ENCODE measurements around the gene COLQ.
A peak's percentile ranks its signal among the peaks of the same experiment; 100 is the strongest.
"Not testable (repeated sequence)": the region's sequence is repeated elsewhere in the genome, so short reads cannot be mapped to it uniquely, and the experiment has no call there.

Gene COLQ

GRCh38 chr3:15488002-15488401, 33.5 kb downstream of the COLQ start:
- no peak for DNase-seq

- no peak for DNase-seq
Observed at GRCh38 chr3:15486979-15487378, 34.5 kb downstream of the COLQ start.

- DNase-seq, result no peak
Observed at GRCh38 chr3:15486020-15486419, 35.5 kb downstream of the COLQ start.

- not testable (repeated sequence) for DNase-seq
Observed at GRCh38 chr3:15484551-15484950, 37.0 kb downstream of the COLQ start.

- DNase-seq, result no peak
Observed at GRCh38 chr3:15479400-15480224, 41.9 kb downstream of the COLQ start.

- no peak for DNase-seq
Observed at GRCh38 chr3:15478640-15478979, 42.9 kb downstream of the COLQ start.

- DNase-seq, result no peak
Observed at GRCh38 chr3:15477951-15478639, 43.4 kb downstream of the COLQ start.

- DNase-seq, result no peak
Observed at GRCh38 chr3:15476378-15476777, 45.1 kb downstream of the COLQ start.

- no peak for DNase-seq
Observed at GRCh38 chr3:15475161-15475560, 46.3 kb downstream of the COLQ start.

GRCh38 chr3:15471861-15472260, 49.6 kb downstream of the COLQ start:
- DNase-seq, result no peak

- no peak for DNase-seq
Observed at GRCh38 chr3:15470849-15471248, 50.7 kb downstream of the COLQ start.

- DNase-seq, result no peak
Observed at GRCh38 chr3:15470261-15470660, 51.2 kb downstream of the COLQ start.

- DNase-seq, result peak; percentile 1
Observed at GRCh38 chr3:15467227-15468181, 54.0 kb downstream of the COLQ start.

GRCh38 chr3:15465876-15466585, 55.5 kb downstream of the COLQ start:
- DNase-seq, result no peak

- no peak for DNase-seq
Observed at GRCh38 chr3:15462451-15462850, 59.1 kb downstream of the COLQ start.

- DNase-seq, result peak; percentile 24
Observed at GRCh38 chr3:15460891-15461531, 60.5 kb downstream of the COLQ start.

- DNase-seq, result no peak
Observed at GRCh38 chr3:15458212-15458780, 63.2 kb downstream of the COLQ start.

- not testable (repeated sequence) for DNase-seq
Observed at GRCh38 chr3:15456915-15457314, 64.6 kb downstream of the COLQ start.

GRCh38 chr3:15456321-15456720, 65.2 kb downstream of the COLQ start:
- no peak for DNase-seq

GRCh38 chr3:15455756-15456155, 65.8 kb downstream of the COLQ start:
- no peak for DNase-seq

GRCh38 chr3:15454965-15455364, 66.5 kb downstream of the COLQ start:
- DNase-seq, result no peak

All from CD4-positive, alpha-beta T cell treated with Interleukin-12 subunit alpha and Interleukin-12 subunit beta, for 1 hour (primary cell).